GM19452 (cell line): ENCODE data around the gene GJE1.

Experiments
- ATAC-seq: cut with Tn5 transposase; IDR thresholded peaks from one replicate; pipeline ENCODE4 v1.9.1; 2021; ENCODE audit not compliant: unreplicated experiment

The GJE1 gene

GRCh38 chr6:142162780-142163179, 30.1 kb downstream of the GJE1 start:
- ATAC-seq = no peak

- ATAC-seq = no peak
Observed at GRCh38 chr6:142165227-142165626, 32.5 kb downstream of the GJE1 start.

GRCh38 chr6:142167071-142167470, 34.3 kb downstream of the GJE1 start:
- no peak for ATAC-seq

GRCh38 chr6:142167486-142167885, 34.8 kb downstream of the GJE1 start:
- ATAC-seq = no peak

GRCh38 chr6:142171351-142171750, 38.6 kb downstream of the GJE1 start:
- no peak for ATAC-seq

GRCh38 chr6:142172758-142173157, 40.0 kb downstream of the GJE1 start:
- ATAC-seq = no peak

GRCh38 chr6:142173980-142174379, 41.3 kb downstream of the GJE1 start:
- no peak for ATAC-seq

- no peak for ATAC-seq
Observed at GRCh38 chr6:142174703-142175102, 42.0 kb downstream of the GJE1 start.

- no peak for ATAC-seq
Observed at GRCh38 chr6:142178129-142178528, 45.4 kb downstream of the GJE1 start.

- ATAC-seq = no peak
Observed at GRCh38 chr6:142182004-142182403, 49.3 kb downstream of the GJE1 start.

GRCh38 chr6:142183351-142183750, 50.6 kb downstream of the GJE1 start:
- no peak for ATAC-seq

- ATAC-seq = no peak
Observed at GRCh38 chr6:142184307-142184706, 51.6 kb downstream of the GJE1 start.
